GM12892 (cell line): ENCODE data around the gene ARHGAP23.

Experiments
- POLR2A ChIP-seq: IDR thresholded peaks from 2 replicates; pipeline ENCODE4 v1.6.1; 2011; ENCODE audit warnings: low read depth, low read length, control low read depth
- POLR2AphosphoS5 ChIP-seq: IDR thresholded peaks from 2 replicates; pipeline ENCODE4 v1.6.1; 2011; ENCODE audit warnings: low read depth, low read length, control low read depth

GRCh38 chr17:38453951-38454421, 25.7 kb downstream of the ARHGAP23 start:
- no peak for TF ChIP-seq POLR2A
- no peak for TF ChIP-seq POLR2AphosphoS5
